ENCODE results near the gene DDTL. TPM values are rescaled to one million over a fixed set of nuclear protein-coding genes. Genes with fewer than 3 reads are reported as not detected.
"Not testable (repeated sequence)": the region's sequence is repeated elsewhere in the genome, so short reads cannot be mapped to it uniquely, and the experiment has no call there.

Gene DDTL
- total and polyA plus RNA-seq, 4 donors: 6.3 to 18.7 (median 8.2) TPM

DNA sequence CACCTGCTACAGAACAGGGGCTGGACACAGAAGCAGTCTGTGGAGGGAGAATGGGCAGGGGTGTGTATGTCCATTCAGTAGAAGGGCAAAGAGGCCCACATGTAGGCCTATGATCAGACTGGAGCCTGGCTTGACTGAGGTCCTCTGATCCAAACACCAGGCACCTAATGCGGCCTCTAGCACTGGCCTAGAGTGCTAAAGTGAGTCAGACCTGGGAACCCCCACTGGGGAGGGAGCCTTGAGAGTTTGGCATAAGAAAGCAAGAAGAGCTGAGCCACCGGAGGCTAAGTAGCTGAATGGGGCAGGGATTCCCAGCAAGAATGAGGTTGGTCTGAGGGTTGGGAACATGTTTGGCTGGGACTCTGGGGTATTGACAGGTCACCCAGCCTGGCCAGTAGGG lies 15.3 kb upstream of the DDTL start:
- WGBS: 95% methylated on average over 2 of the region's 2 CpGs
- not testable (repeated sequence) for H3K9ac ChIP-seq (ENCODE audit: low read depth in 1 of 2, low read length in 2 of 2); H3K27ac ChIP-seq (ENCODE audit: low read depth in 1 of 2, low read length in 2 of 2); DNase-seq (ENCODE audit: low spot score); H3K4me1 ChIP-seq (ENCODE audit: control insufficient read depth in 4 of 4, insufficient read depth in 4 of 4, low read length in 3 of 4); H3K36me3 ChIP-seq (ENCODE audit: control insufficient read depth in 4 of 4, insufficient read depth in 3 of 4, low read depth in 1 of 4, low read length in 3 of 4); H3K4me3 ChIP-seq (ENCODE audit: low read depth in 1 of 3, low read length in 3 of 3); H3K27me3 ChIP-seq (ENCODE audit: control insufficient read depth in 4 of 4, insufficient read depth in 4 of 4, low read length in 3 of 4); H3K9me3 ChIP-seq (ENCODE audit: control insufficient read depth in 4 of 4, low read length in 3 of 4)

- not testable (repeated sequence) for H3K9ac ChIP-seq (ENCODE audit: low read depth in 1 of 2, low read length in 2 of 2); H3K9me3 ChIP-seq (ENCODE audit: control insufficient read depth in 4 of 4, low read length in 3 of 4); DNase-seq (ENCODE audit: low spot score); H3K4me3 ChIP-seq (ENCODE audit: low read depth in 1 of 3, low read length in 3 of 3); H3K27me3 ChIP-seq (ENCODE audit: control insufficient read depth in 4 of 4, insufficient read depth in 4 of 4, low read length in 3 of 4); H3K36me3 ChIP-seq (ENCODE audit: control insufficient read depth in 4 of 4, insufficient read depth in 3 of 4, low read depth in 1 of 4, low read length in 3 of 4); H3K4me1 ChIP-seq (ENCODE audit: control insufficient read depth in 4 of 4, insufficient read depth in 4 of 4, low read length in 3 of 4); H3K27ac ChIP-seq (ENCODE audit: low read depth in 1 of 2, low read length in 2 of 2)
- WGBS: 78% methylated on average over 11 of the region's 11 CpGs
Measured at GRCh38 chr22:23952794-23953405, 13.8 kb upstream of the DDTL start.

- not testable (repeated sequence) for H3K27ac ChIP-seq (ENCODE audit: low read depth in 1 of 2, low read length in 2 of 2); H3K9ac ChIP-seq (ENCODE audit: low read depth in 1 of 2, low read length in 2 of 2); H3K36me3 ChIP-seq (ENCODE audit: control insufficient read depth in 4 of 4, insufficient read depth in 3 of 4, low read depth in 1 of 4, low read length in 3 of 4); H3K4me3 ChIP-seq (ENCODE audit: low read depth in 1 of 3, low read length in 3 of 3); H3K4me1 ChIP-seq (ENCODE audit: control insufficient read depth in 4 of 4, insufficient read depth in 4 of 4, low read length in 3 of 4); H3K9me3 ChIP-seq (ENCODE audit: control insufficient read depth in 4 of 4, low read length in 3 of 4); DNase-seq (ENCODE audit: low spot score); H3K27me3 ChIP-seq (ENCODE audit: control insufficient read depth in 4 of 4, insufficient read depth in 4 of 4, low read length in 3 of 4)
- WGBS: 78% methylated on average over 4 of the region's 4 CpGs
Measured at GRCh38 chr22:23953485-23953884, 13.2 kb upstream of the DDTL start.

DNA sequence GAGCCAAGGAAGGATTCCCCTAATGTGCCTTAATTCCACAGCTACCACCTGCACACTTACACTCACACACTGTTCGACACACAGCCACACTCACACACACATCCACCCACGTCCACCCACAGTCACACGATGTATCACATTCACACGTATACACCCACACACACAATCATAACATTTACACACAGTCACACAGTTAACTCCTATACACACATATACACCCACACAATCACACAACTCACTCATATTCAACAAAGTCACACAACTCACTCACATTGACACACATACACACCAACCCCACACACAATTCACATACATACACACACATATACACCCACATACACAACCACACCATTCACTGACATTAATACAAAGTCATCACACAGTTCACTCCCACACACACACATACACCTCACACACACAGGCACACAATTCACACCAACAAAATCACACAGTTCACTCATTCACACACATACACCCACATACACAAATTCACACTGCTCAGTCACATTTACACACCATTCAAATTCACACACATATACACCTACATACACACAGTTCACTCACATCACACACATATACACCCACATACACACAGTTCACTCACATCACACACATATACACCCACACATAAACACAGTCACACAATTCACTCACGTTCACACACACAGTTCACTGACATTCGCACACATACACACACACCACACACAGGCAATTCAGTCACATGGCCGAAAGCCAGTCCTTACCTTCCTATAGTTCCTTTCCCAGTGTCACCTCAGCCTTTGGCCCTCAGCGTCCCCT lies 12.3 kb upstream of the DDTL start:
- not testable (repeated sequence) for H3K27me3 ChIP-seq (ENCODE audit: control insufficient read depth in 4 of 4, insufficient read depth in 4 of 4, low read length in 3 of 4); H3K27ac ChIP-seq (ENCODE audit: low read depth in 1 of 2, low read length in 2 of 2); DNase-seq (ENCODE audit: low spot score); H3K4me3 ChIP-seq (ENCODE audit: low read depth in 1 of 3, low read length in 3 of 3); H3K9me3 ChIP-seq (ENCODE audit: control insufficient read depth in 4 of 4, low read length in 3 of 4); H3K9ac ChIP-seq (ENCODE audit: low read depth in 1 of 2, low read length in 2 of 2); H3K36me3 ChIP-seq (ENCODE audit: control insufficient read depth in 4 of 4, insufficient read depth in 3 of 4, low read depth in 1 of 4, low read length in 3 of 4); H3K4me1 ChIP-seq (ENCODE audit: control insufficient read depth in 4 of 4, insufficient read depth in 4 of 4, low read length in 3 of 4)
- 83% methylated on average over 8 of the region's 8 CpGs for WGBS

DNA sequence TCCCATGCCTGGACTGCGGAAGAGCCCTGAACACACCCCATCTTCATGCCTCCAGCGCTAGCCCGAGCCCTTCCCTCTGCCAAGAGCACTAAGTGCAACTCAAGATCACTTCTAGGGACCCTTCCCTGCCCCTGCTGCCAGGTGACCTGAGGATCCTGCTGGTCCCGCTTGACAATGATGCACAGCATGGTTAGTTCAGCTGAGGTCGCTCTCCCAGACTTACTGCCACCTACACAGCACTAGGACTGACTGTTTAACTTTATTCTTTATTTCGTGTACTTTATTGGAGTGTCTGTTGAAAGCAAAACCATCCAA lies 11.7 kb upstream of the DDTL start:
- not testable (repeated sequence) for H3K9ac ChIP-seq (ENCODE audit: low read depth in 1 of 2, low read length in 2 of 2); DNase-seq (ENCODE audit: low spot score); H3K27me3 ChIP-seq (ENCODE audit: control insufficient read depth in 4 of 4, insufficient read depth in 4 of 4, low read length in 3 of 4); H3K27ac ChIP-seq (ENCODE audit: low read depth in 1 of 2, low read length in 2 of 2); H3K4me1 ChIP-seq (ENCODE audit: control insufficient read depth in 4 of 4, insufficient read depth in 4 of 4, low read length in 3 of 4); H3K36me3 ChIP-seq (ENCODE audit: control insufficient read depth in 4 of 4, insufficient read depth in 3 of 4, low read depth in 1 of 4, low read length in 3 of 4); H3K4me3 ChIP-seq (ENCODE audit: low read depth in 1 of 3, low read length in 3 of 3); H3K9me3 ChIP-seq (ENCODE audit: control insufficient read depth in 4 of 4, low read length in 3 of 4)
- 85% methylated on average over 6 of the region's 6 CpGs for WGBS

- H3K36me3 ChIP-seq (ENCODE audit: control insufficient read depth in 4 of 4, insufficient read depth in 3 of 4, low read depth in 1 of 4, low read length in 3 of 4); DNase-seq (ENCODE audit: low spot score); H3K9ac ChIP-seq (ENCODE audit: low read depth in 1 of 2, low read length in 2 of 2); H3K27me3 ChIP-seq (ENCODE audit: control insufficient read depth in 4 of 4, insufficient read depth in 4 of 4, low read length in 3 of 4); H3K4me3 ChIP-seq (ENCODE audit: low read depth in 1 of 3, low read length in 3 of 3); H3K9me3 ChIP-seq (ENCODE audit: control insufficient read depth in 4 of 4, low read length in 3 of 4); H3K4me1 ChIP-seq (ENCODE audit: control insufficient read depth in 4 of 4, insufficient read depth in 4 of 4, low read length in 3 of 4); H3K27ac ChIP-seq (ENCODE audit: low read depth in 1 of 2, low read length in 2 of 2): not testable (repeated sequence)
- 83% methylated on average over 7 of the region's 8 CpGs for WGBS
Measured at GRCh38 chr22:23955886-23956285, 10.8 kb upstream of the DDTL start.

Measured in liver (tissue), 9 donors.